HG03108 (cell line): ENCODE results near the gene CYB561A3.

Experiments used
- ATAC-seq: cut with Tn5 transposase; IDR thresholded peaks from one replicate; pipeline ENCODE4 v1.9.1; 2021; ENCODE audit warnings: moderate library complexity; ENCODE audit not compliant: unreplicated experiment

CYB561A3 gene

DNA sequence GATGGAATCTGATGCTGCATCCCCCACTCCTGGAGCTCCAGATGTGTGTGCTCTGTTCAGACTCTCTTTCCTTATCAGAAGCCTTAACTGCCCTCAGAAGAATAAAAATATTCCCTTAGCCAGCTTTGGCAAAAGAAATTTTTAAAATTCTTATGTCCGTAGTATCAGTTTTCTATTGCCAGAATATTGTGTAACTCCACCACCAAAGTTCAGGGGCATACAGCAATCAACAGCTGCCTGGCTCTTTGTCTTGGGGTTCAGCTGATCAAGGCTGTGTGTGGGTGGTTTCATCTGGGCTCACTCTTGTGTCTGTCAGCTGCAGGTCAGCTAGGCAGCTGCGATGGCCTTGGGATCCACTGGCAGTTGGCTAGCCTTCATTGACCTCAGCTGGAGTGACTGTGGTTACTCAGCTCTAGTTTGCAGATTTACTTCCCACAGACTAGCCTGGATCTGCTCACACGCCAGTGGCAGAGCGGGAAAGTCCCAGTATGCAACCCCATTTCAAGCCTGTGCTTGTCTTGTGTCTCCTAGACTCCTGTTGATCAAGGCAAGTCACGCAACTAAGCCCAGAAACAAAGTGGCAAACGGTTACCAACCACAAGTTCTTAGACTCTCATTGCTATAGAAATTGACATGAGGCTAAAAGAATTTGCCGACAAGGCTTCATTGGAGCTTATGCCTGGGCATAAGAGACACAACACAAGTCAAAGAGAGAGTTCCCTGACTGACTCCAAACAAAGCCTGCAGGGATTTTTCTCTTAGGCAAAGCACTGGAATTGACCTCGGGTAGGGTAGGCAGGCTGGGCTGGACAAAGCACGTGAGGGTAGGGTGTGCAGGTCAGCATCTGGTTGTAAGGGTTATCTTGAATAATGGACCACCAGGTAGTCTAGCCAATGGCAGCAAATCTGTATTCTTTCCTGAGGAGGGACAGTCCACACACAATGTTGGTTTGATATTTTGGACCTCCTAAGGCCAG lies 8.0 kb upstream of the CYB561A3 start:
- ATAC-seq: no peak

DNA sequence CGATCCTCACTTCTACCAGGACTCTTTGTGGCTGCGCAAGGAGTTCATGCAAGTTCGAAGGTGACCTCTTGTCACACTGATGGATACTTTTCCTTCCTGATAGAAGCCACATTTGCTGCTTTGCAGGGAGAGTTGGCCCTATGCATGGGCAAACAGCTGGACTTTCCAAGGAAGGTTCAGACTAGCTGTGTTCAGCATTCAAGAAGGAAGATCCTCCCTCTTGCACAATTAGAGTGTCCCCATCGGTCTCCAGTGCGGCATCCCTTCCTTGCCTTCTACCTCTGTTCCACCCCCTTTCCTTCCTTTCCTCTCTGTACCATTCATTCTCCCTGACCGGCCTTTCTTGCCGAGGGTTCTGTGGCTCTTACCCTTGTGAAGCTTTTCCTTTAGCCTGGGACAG lies 7.0 kb upstream of the CYB561A3 start:
- ATAC-seq: no peak

DNA sequence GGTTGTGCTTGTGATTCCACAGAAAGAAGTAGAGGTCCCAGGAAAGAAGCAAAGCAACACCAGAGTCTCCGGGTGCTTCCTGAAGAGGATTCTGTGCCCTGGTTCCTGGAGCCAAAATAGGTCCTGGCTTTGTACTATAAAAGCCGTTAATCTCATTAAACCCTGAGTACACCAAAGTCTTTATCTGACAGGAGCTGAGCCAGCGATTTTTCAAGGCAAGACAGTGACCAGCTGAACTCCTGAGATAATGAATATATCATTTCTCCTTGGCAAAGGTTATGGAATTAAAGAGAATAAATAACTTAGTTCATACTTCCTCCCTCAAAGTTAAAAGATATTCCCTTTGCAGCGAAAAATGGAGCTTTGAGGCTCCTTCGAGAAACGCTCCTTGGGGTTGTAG lies 5.7 kb upstream of the CYB561A3 start:
- ATAC-seq: no peak

DNA sequence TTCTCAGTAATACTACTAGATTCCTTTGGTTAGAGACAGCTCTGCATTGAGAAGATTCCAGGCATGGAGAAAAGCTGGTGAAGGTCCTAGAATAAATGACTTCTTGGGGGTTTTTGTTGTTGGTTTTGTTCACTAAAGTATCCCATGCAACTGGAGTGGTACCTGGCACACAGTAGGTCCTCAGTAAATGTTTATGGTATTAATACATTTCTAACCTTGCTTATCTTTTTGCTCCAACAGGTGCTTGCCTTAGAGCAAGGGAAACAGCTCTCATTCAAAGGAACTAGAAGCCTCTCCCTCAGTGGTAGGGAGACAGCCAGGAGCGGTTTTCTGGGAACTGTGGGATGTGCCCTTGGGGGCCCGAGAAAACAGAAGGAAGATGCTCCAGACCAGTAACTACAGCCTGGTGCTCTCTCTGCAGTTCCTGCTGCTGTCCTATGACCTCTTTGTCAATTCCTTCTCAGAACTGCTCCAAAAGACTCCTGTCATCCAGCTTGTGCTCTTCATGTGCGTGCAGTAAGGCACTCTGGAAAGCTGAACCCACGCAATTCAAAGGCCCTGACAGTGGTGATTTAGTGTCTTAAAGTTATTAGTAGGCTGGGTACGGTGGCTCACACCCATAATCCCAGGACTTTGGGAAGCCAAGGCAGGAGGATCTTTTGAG lies 2.5 kb upstream of the CYB561A3 start:
- no peak for ATAC-seq

DNA sequence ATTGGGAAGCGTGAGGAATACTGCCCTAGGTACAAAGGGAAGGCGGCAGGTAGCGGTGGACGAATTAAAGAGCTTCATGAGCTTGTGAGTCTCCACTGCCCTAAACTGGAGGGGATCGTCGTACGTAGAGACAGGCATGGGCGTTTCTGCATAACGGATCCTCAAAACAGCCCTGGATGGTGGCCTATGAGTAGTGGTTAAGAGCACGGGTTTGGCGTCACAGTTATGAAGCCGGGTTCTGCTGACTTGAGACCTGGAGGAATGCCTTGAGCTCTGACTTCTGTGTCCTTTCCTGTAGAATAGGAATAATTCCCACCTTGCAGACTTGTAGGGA lies 827 bp upstream of the CYB561A3 start:
- ATAC-seq: no peak

DNA sequence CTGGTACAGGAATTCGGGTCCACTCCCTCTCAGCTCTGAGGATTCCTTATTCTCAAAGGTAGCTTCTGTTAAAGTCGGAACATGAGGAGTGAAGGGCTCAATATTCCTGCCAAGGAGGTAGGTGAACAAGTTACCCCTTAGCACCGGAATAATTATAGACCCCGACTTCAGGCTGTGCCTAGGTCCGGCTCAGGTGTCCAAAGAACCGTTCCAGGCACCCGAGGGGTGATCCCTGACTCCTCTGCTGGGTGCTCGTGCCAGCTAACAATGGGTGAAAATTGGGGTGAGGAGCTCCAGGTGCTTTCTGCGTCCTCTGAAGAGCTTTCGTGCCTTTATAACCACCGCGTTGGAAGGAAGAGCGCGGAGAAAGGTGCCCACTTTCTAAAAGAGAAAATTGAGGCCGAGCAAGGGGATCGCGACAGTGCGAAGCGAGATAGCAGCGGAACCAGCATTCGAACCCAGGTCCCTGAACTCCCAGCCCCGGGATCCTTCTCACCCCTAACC lies 393 bp downstream of the CYB561A3 start:
- ATAC-seq: no peak

DNA sequence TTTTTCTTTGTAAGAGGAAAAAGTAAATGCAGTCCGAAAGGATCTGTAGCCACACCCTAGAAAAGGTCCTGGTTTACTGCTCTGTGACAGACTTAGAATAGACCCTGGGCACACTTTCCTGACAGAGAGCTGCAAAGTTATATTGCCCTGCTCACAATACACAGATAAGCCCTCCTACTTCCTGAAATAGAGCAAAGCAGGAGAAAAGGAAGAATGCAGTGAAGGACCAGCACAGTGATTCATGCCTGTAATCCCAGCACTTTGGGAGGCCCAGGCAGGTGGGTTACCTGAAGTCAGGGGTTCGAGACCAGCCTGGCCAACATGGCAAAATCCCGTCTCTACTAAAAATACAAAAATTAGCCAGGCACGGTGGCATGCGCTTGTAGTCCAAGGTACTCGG lies 2.2 kb downstream of the CYB561A3 start:
- ATAC-seq: no peak

DNA sequence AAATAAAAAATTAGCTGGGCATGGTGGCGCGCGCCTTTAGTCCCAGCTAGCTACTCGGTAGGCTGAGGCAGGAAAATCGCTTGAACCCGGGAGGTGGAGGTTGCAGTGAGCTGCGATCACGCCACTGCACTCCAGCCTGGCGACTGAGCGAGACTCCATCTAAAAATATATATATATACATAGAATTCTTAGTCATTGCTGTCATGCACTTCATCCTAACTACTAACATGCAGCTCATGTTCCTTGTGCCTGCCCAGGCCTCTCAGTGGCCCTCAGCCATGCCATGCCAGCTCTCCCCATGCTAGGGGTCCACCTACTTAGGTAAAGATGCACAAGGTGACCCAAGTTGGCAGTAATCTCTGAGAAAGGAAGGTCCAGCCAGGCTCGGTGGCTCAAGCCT lies 3.1 kb downstream of the CYB561A3 start:
- ATAC-seq: no peak

DNA sequence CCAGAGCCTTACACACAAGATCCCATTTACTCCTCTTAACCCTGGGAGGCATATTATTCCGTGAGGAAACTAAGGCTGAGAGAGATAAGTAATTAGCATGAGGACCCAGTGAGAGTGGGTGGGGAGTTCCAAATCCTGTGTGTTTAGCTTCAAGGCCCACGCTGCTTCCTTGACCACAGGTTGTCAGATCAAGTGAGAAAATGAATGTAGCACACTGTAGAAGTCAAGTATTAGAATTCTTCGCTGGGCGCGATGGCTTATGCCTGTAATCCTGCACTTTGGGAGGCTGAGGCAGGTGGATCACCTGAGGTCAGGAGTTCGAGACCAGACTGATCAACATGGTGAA lies 3.8 kb downstream of the CYB561A3 start:
- ATAC-seq: no peak

DNA sequence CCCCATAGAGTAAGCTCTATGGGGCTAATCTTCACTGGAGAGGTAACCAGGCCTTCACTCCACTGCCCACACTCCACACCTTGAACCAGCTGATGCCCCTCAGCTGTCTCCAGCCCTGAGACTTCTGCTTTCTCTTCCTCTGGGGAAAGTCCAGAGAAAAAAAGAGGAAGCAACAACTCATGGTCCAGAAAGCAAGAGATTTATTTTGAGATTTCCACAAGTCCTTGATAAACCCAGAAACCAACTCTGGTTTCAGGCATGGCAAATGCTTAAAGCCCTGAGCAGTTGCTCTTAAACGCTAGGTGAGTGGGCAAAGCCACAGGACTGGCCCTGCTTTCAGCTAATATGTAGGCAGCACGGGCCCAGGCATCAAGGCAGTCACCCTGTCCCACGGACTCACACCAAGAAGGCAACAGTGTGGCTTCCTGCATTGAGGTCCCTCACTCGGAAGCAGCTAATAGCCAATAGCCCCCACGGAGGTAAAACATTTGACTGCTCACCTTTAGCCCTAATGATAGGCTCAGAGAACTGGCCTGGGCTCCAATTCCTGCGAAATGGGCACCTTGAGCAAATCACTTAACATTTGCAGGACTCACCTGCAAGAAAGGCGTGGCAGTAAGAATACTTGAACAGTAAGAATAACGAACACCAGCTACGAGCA lies 4.3 kb downstream of the CYB561A3 start:
- peak; percentile 40 for ATAC-seq

DNA sequence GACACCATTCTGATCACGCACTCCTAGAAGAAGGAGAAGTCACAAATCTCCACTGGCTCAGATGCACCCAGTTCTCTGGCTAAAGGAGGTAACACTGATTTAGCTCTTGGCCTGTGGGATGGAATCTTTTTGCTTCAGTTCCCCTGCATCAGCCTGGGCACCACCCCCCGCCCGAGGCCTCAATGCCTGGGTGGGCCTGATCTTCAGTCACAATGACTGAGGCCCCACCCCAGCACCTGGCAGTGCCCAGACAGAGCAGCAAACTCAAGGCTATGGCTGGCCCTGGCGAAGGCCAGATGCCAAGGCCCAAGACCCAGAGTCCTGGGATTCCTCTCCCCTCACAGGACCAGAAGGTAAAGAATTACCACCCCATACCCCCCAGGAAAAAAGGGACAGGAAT lies 5.0 kb downstream of the CYB561A3 start:
- no peak for ATAC-seq

DNA sequence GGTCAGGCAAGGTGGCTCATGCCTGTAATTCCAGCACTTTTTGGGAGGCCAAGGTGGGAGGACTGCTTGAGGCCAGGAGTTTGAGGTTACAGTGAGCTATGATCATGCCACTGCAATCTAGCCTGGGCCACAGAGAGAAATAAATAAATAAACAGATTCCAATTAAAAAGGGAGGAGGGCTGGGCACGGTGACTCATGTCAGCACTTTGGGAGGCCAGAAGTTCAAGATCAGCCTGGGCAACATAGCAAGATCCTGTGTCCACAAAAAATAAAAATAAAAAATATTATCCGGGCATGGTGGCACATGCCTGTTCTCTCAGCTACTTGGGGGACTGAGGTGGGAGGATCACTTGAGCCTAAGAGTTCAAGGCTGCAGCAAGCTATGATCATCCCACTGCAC lies 7.5 kb downstream of the CYB561A3 start:
- no peak for ATAC-seq

DNA sequence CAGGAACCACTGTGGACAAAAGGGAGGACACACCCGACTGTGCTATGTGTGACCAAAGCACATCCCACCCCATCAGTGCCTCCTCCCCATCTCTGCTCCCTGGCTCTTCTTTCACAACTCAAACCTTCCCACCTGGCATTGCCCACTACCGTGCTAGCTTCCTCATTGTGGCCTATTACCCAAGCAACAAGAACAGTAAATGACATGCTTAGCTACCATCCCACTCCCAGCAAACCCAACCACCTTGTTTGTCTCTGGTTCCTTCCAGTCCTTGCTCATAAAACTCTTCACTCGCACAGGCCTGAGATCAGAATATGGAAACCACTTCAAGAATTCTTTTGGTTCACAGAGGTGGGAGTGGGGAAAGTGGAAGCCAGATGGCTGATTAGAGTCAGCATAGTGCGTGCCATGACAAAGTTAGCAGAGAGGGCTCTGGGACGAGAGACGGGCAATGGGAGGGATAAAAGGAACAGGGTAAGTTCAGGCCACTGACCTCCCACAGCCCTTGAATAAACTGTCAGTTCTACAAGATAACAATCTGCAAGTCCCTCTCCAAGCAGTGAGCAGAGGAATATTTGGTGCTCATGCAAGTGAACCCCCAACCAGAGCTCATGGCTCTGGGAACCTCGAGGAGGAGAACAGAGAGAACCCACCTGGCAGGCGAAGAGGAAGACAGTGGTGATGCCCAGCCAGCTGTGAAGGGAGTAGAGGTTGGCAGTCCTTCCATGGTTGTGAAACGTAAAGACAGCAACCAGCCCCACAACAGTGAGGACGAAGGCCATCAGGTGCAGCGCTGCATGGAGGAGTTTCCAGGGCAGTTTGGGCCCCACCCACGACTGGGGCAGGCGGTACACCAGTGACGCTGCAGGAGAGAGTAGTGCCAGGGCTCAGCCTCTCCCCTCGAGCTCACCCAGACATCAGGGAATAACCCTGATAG lies 8.3 kb downstream of the CYB561A3 start:
- ATAC-seq: no peak

DNA sequence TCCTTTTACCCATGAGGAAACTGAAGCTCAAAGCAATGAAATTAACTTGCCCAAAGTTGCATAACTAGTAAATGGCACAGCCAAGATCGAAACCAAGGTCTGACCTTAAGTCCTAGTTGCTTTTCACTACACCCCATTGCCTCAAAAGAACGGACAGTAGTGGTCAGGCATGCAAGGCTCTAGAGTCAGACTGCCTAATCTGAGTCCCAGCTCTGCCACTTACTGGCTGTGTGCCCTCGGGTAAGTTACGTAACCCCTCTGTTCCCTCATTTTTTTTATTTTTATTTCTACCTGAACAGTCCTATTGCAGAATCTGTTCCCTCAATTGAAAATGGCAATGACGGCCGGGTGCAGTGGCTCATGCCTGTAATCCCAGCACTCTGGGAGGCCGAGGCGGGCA lies 9.6 kb downstream of the CYB561A3 start:
- no peak for ATAC-seq

DNA sequence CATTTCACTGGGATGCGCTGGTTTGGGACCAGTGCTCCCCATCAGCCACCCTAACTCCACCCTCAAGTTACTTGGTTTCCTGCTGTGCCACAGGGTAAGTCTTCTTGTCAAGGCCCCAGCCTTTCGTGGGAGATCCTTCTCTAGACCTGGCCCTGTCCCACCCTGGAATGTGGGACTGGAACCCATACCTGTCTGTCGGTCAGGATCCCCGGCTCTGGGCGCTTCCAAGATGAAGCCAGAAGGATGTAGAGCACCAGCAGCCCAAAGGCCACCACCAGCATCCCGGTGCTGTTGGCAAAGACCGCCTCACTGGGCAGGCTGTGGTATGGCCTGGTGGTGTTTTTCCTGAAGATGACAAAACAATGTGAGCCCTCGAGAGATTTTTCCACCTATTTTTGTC lies 10.9 kb downstream of the CYB561A3 start:
- no peak for ATAC-seq

DNA sequence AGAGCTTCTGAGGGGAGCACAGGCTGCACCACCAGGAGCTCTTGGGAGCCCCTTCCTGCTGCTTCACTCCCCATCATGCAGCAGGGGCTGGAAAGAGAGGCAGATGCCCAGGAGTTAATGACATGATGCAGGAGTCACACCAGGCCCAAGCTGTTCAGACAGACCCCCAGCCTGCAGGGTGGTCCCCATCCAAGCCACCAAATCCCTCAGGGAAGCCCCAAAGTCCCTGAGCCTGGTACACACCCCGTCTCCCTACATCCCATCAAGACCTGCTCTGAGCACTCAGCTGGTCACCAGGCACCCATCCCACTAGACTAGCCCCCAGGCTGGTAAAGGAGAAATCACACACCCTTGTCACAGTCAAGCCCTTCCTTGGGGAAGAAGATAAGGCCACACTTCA lies 11.3 kb downstream of the CYB561A3 start:
- no peak for ATAC-seq

DNA sequence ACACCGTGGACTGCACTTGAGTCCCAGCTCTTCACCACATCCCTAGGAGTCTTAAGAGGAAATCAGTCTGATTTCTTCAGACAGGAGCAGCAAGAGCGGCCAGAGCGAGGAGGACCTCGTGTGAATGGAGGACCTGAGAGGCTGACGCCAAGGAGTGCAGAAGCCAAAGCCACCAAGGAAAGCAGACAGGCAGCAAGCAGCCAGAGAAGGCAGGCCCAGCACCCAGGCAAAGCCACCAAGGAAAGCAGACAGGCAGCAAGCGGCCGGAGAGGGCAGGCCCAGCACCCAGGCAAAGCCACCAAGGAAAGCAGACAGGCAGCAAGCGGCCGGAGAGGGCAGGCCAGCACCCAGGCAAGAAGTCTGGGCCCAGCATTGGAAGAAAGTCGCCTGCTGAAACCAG lies 11.8 kb downstream of the CYB561A3 start:
- no peak for ATAC-seq

DNA sequence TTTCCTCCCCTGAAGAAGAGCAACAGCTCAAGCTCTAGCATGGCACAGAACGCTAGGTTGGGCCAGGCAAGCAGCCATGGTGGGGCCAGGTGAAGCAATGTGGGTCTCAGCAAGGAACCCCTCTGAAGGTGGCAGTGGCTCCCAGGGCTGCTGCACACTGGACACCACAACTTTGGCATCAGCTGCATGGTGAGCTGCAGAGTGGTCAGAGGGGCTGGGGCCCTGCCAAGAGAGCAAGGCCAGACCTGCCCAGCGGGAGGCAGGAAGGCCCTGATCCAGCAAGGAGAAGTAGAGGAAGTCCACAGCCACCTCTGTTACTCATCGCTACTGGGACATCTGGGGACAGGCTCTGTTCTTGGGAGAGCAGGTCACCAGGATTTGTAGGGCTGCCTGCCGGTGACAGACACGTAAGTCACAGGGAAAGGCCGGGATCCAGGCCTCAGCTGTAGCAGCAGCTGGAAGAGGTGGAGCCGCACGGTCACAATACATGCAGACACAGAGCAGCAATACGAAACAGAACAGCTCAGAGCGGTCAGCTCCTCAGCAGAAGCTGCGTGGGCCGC lies 12.4 kb downstream of the CYB561A3 start:
- ATAC-seq: no peak

DNA sequence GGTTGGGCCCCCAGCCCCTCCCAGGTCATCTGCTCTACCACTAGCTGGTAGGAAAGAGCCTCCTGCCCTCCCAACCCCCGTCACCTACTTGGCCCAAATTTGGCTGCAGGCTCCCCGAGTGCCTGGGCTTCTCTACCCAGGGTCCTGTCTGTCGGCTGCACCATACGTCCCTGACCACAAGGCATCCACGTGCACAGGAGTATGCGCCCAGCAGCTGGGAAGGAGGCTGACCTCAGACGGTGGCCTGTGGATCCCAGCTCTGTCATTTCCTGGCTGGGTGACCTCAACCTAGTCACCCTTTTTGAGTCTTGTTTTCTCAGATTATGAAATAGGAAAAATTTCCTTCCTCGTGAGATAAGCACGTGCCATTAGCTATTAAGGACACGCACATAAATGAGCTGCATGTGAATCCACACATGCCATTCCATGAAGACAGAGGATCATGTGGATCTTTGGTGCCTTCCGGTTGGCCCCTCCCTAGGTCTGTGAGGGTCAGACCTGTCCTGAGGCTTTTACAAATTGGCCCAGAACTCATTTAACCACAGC lies 13.7 kb downstream of the CYB561A3 start:
- no peak for ATAC-seq
